MM.1S (cell line): ENCODE measurements around the gene NDUFS4.

Experiments
- CTCF ChIP-seq: fragments of 300-600 bp; sonication (generic); IDR thresholded peaks from 2 replicates; pipeline ENCODE4 v1.5.1; 2016; ENCODE audit warnings: antibody characterized with exemption, low read length, mixed read lengths
- EZH2 ChIP-seq: fragments of 300-600 bp; sonication (generic); optimal IDR thresholded peaks from 2 replicates; pipeline ENCODE3; 2017; ENCODE audit warnings: low read depth, mild to moderate bottlenecking, antibody characterized with exemption, low read length, mixed read lengths
- EZH2phosphoT487 ChIP-seq: fragments of 300-600 bp; sonication (generic); IDR thresholded peaks from 2 replicates; pipeline ENCODE4 v1.6.1; 2018; ENCODE audit warnings: antibody characterized with exemption, low read length

- no peak for TF ChIP-seq CTCF
- no peak for TF ChIP-seq EZH2
- no peak for TF ChIP-seq EZH2phosphoT487
Measured at GRCh38 chr5:53556001-53556400, 4.4 kb upstream of the NDUFS4 start.
